RWPE1 (cell line): ENCODE data around the gene MCM5.

Source experiments
- CTCF ChIA-PET: fragments of 350-600 bp; sonication (Branson Sonifier 250); formaldehyde crosslinking; extraction: SDS; loops from one replicate; lab custom pipeline; 2021; lab: Yijun Ruan, JAX
- POLR2A ChIA-PET: fragments of 400-600 bp; formaldehyde crosslinking; extraction: SDS; loops from one replicate; lab custom pipeline; 2020; ENCODE audit warnings: antibody characterized with exemption; ENCODE audit not compliant: low non-redundant PET; lab: Yijun Ruan, JAX
- DNase-seq: peaks from one replicate; pipeline ENCODE4 v3.0.0; 2012; ENCODE audit warnings: low spot score
- H3K27ac ChIP-seq: fragments of 450-650 bp; 2 replicates; pipeline ENCODE4 v1.5.1; 2017
- CTCF ChIP-seq: fragments of 450-650 bp; conservative IDR thresholded peaks from 2 replicates; pipeline ENCODE4 v1.5.1; 2017; ENCODE audit warnings: low read depth, mild to moderate bottlenecking

Gene MCM5

GRCh38 chr22:35451592-35451991, 51.7 kb downstream of the MCM5 start:
- ChIA-PET POLR2A (no interaction called here), CTCF (no interaction called here)
- DNase-seq = no peak
- no peak overlapping the region for H3K27ac ChIP-seq
- TF ChIP-seq CTCF = no peak

DNA sequence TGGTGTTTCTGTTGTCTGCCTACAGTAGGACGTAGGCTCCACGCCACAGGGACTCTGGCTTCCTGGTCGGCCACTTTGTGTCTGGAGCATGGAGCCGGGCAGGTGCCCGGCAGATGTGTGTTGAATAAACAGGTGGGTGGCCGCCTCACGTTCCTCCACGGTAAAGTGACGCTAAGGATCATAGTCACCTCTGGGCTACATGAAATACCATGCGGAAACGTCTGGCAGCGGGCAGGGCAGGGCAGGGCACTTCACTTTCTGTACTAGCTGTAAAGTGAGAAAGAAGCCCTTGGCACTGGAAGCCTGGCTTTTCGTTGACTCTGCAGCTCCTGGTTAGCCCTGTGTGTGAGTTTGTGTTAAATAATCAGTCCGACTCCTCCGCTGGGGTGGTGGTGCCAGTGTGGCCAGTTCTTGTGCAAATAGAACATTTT, 52.4 kb downstream of the MCM5 start:
- ChIA-PET POLR2A (no interaction called here), CTCF (interaction anchor here (0.6 to 0.7 kb wide), 2 partner anchors 36 to 67 kb away, joined by 3 read pairs; no protein-coding TSS in a partner anchor)
- H3K27ac ChIP-seq = no peak overlapping the region
- no peak for TF ChIP-seq CTCF
- no peak for DNase-seq

GRCh38 chr22:35452810-35453743, 53.1 kb downstream of the MCM5 start:
- no peak overlapping the region for H3K27ac ChIP-seq
- CTCF ChIA-PET = interaction anchor here (0.7 kb wide), 1 partner anchor 36 kb away, joined by 3 read pairs; no protein-coding TSS in a partner anchor
- no peak for TF ChIP-seq CTCF
- POLR2A ChIA-PET = no interaction called here
- no peak for DNase-seq

DNA sequence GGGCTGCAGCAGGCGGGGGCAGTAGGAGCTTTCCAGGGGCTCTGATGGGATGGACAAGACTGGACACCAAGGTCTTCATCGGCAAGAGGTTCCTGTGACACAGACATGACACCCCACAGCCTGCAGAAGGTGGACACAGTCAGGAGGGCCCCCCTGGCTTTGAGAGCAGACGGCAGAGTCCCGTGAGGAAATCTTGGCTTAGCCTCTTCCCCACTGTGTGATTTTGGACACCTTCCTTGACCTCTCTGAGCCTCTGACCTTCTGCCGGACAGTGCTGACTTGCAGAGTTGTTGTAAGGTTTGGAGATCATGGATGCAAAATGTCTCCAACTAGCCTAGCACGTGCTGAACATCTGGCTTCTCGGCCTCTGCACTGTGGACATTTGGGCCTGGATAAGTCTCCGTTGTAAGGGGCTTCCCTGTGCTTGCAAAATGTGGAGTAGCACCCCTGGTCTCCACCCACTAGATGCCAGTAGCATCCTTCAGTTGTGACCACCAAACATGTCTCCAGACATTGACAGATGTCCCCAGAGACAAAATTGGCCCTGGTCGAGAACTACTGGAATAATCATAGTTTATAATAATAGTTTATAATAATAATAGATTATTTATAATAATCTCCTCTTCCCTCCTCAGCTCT, 54.6 kb downstream of the MCM5 start:
- POLR2A ChIA-PET = no interaction called here
- no peak for TF ChIP-seq CTCF
- CTCF ChIA-PET = no interaction called here
- DNase-seq = no peak
- no peak overlapping the region for H3K27ac ChIP-seq

GRCh38 chr22:35455529-35455928, 55.6 kb downstream of the MCM5 start:
- no peak for TF ChIP-seq CTCF
- no peak overlapping the region for H3K27ac ChIP-seq
- no peak for DNase-seq
- ChIA-PET CTCF (interaction anchor here (0.9 kb wide), 1 partner anchor 300 kb away, joined by 6 read pairs; no protein-coding TSS in a partner anchor), POLR2A (no interaction called here)

- POLR2A ChIA-PET = no interaction called here
- TF ChIP-seq CTCF = no peak
These were observed 56.8 kb downstream of the MCM5 start for GRCh38 chr22:35456757-35457156.

More at GRCh38 chr22:35456757-35457156, 56.8 kb downstream of the MCM5 start:
- CTCF ChIA-PET = no interaction called here
- no peak overlapping the region for H3K27ac ChIP-seq
- no peak for DNase-seq
